Measurements from ENCODE around the gene ZSCAN21.

DNA sequence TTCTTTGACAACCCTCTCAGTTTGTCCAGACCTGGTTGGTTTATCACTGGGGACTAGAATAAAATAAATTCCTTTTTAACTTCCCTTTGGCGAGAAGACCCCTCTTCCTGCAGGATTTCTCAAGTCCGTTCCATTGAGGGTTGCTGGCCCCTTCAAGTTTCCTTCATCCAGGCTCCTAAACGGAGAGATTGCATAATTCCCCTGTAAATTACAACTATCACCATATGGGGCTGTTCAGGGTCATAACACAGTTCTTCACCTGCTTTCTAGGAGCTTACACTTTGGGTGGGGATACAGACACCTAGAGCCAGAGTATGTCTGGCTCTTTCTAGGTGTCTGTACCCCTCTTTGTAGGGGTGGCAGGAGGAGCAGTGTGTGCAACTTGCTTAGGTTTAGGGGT, 35.9 kb downstream of the ZSCAN21 start:
- TF ChIP-seq, protein P1, sequence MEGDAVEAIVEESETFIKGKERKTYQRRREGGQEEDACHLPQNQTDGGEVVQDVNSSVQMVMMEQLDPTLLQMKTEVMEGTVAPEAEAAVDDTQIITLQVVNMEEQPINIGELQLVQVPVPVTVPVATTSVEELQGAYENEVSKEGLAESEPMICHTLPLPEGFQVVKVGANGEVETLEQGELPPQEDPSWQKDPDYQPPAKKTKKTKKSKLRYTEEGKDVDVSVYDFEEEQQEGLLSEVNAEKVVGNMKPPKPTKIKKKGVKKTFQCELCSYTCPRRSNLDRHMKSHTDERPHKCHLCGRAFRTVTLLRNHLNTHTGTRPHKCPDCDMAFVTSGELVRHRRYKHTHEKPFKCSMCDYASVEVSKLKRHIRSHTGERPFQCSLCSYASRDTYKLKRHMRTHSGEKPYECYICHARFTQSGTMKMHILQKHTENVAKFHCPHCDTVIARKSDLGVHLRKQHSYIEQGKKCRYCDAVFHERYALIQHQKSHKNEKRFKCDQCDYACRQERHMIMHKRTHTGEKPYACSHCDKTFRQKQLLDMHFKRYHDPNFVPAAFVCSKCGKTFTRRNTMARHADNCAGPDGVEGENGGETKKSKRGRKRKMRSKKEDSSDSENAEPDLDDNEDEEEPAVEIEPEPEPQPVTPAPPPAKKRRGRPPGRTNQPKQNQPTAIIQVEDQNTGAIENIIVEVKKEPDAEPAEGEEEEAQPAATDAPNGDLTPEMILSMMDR (conservative IDR thresholded peaks at IDR 0.05; ENCODE audit: low read depth, low read length) = no peak
- TF ChIP-seq EZH2phosphoT487 (IDR thresholded peaks at IDR 0.05; ENCODE audit: borderline replicate concordance, low read length) = no peak
